GM21381 (cell line): Measurements from ENCODE around the gene BABAM1.

Source experiments
- ATAC-seq: cut with Tn5 transposase; IDR thresholded peaks from one replicate; pipeline ENCODE4 v1.9.1; 2021; ENCODE audit warnings: mild to moderate bottlenecking, moderate library complexity; ENCODE audit not compliant: unreplicated experiment

Gene BABAM1

GRCh38 chr19:17243211-17243829, 23.9 kb upstream of the BABAM1 start:
- no peak for ATAC-seq

DNA sequence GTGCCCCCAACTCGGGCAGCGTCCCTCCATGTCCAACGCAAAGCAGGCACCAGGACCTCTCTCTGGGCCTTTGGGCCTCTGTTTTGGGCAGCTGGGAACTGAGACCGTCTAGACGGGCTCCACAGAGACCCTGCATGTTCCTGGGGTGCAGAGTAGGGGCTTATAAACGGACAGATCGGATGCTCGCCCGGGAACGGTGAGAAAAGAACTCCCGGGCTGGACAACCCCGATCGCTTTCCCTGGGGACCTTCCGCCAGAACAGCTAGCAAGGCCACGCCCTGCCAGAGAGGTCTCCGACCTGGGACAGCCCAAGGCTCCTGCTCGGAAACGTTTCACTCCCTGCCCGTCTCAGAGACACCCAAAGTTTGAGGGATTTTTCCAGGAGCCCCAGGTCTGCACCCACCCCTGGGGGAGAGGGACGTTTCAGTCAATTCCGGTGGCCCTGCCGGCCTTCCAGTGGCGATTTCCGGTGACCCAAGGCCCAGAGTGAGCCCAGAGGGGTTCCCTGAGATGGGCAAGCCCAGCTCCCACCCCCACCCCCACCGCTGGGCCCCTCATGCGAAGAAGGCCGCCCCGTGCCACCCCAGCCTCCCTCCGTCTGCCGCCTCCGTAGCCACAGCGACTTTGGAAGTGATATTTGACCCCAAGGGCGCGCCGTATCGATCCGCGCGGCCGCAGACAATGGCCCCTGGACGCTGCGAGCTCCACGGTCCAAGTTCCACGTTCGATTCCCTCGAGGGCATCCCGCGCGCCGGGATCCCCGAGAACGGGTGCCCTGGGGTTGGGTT, 23.2 kb upstream of the BABAM1 start:
- ATAC-seq, result no peak

DNA sequence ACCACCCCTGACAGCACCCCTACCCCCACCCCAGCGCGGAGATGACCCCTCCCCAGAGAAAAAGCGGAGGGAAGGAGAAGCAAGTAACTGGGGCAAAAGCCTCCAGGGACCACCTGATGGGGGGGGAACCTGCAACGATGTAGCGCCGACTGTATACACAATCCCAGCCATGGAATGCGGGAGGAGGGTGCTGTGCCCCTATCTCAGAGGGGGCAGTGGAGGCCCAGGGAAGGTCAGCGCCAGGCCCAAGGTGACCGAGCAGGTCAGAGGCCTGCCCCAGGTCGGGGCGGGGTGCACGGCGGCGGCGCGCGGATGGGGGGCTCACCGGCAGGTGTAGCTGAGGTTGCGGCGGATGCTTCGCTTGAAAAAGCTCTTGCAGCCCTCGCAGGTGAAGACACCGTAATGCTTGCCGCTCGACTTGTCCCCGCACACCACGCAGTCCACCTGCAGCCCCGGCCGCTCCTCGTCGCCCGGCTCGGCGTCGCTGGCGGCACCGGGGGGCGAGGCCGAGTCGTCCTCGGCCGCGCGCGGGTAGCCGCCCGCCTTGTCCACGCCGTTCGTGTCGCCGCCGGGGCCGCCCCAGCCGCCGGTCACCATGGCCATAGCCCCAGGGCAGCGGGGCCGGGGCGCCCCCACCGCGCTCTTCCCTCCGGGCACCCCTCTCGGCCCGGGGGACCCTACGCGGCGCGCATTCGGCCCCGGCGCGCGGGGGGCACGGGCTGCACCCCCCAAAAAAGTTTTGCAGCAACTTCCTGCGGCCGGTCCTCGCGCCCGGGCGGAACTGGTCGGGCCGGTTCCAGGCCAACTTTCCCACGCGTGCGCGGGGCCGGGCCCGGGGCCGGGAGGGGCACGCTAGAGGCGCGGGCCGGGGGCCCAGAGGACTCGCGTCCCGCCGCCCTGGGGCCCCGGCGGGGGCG, 22.4 kb upstream of the BABAM1 start:
- ATAC-seq, result peak; percentile 15

- ATAC-seq, result no peak
Observed at GRCh38 chr19:17245535-17245984, 21.7 kb upstream of the BABAM1 start, which contains the start of gene NR2F6. TSS of gene NR2F6 (minus strand) at chr19:17245919. CDS start at chr19:17245220, 699 bp downstream.

GRCh38 chr19:17246681-17247425, 20.4 kb upstream of the BABAM1 start:
- no peak for ATAC-seq

DNA sequence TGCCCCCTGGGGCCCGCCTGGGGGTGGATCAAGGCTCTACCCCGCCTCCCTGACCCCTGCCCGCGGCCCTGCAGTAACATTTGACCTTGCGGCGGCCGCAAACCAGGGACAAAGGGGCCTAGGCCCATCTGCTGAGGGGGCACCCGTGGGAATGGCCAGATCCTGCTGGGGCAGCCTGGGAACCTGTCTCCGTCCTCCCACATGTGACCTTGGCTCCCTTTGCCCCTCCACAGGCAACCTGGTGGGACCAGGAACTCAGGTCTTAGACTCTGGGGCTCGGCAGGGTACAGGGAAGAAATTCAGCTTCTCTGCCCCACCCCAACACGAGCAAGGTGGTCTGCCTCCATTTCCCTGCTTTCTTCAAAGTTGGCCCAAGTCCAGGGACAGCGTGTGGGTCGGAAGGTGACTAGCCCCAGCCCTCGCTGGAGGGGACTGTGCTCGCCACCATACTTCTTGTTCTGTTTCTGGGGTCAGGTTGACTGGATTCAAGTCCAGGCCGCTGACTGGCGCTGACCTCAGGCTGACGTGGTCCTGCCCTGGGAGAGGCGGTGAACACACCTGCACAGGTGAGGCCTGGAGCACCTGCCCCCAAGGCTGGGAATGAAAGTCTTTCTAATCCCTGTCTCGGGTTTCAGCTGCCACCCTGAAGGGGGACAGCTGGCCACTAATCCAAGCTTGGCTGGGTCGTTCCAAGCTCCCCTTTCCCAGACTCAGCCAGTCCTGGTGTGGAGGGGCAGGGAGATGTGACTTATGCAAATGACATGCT, 19.0 kb upstream of the BABAM1 start:
- no peak for ATAC-seq

DNA sequence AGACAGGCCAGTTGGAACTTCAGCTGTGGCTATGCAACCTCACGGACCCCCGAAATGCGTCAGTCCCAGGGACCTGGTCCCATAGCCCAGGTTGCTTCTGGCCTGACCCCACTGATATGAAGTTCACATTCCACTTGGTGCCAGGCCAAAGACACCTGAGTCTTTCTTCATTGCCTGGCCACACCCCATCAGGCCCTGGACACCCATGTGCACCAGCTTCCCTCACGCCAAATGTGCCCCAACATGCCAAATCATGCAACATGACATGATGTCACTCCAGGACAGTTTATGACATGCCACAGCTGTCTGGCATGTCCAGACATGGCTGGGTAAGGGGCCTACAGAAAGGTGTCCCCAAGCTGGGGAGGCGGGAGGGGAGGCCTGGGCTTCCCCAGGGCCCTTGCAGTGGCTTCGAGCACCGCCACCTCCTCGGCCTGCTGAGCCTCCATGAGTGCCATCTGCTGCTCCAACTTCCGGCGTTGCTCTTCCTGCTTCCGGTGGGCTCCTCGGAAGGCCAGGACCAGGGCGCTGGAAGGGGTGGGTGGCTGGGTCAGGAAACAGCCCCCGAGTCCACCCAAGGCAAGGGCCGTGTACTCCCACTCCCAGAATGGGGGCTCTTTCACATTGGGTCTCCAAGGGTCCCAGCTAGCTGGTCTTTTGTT, 17.2 kb upstream of the BABAM1 start:
- no peak for ATAC-seq

DNA sequence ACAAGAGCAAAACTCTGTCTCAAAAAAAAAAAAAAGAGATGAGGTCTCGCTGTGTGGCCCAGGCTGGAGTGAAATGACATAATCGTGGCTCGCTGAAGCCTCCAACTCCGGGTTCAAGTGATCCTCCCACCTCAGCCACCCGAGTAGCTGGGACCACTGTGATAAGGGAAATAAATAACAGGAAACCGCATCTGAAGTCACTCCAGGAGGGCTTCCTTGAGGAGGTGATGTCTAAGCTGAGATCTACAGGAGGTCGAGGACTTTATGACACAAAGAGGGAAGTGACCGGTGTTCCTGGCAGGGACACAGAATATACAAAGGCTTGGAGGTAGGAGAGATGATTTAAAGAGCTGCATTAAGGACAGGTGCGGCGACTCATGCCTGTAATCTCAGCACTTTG, 12.6 kb upstream of the BABAM1 start:
- no peak for ATAC-seq

GRCh38 chr19:17255150-17255621, 12.1 kb upstream of the BABAM1 start:
- no peak for ATAC-seq

- no peak for ATAC-seq
Observed at GRCh38 chr19:17256130-17256529, 11.1 kb upstream of the BABAM1 start.

- no peak for ATAC-seq
Observed at GRCh38 chr19:17259118-17259780, 8.0 kb upstream of the BABAM1 start.

GRCh38 chr19:17259934-17260333, 7.3 kb upstream of the BABAM1 start:
- no peak for ATAC-seq

DNA sequence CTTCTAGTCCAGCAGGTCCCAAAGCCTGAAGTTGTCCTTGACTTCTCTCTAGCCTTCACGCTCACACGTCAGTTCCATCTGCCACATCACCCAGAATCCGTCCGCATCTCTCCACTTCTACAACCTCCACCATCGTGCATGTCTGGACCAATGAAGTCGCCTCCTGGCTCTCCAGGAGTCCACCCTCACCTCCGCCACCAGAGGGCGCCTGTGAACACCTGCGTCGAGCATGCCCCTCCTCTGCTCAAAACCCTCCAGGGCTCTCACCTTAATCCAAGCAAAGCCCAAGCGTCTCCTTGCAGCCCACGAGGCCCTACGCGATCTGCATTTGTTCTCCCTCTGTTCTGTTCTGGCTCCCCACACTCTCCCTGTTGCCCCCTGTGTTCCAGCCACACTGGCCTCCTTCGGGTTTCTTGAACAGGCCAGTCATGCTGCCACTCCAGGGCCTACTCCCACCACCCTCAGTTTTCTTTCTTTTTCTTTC, 6.4 kb upstream of the BABAM1 start:
- ATAC-seq, result peak; percentile 78

DNA sequence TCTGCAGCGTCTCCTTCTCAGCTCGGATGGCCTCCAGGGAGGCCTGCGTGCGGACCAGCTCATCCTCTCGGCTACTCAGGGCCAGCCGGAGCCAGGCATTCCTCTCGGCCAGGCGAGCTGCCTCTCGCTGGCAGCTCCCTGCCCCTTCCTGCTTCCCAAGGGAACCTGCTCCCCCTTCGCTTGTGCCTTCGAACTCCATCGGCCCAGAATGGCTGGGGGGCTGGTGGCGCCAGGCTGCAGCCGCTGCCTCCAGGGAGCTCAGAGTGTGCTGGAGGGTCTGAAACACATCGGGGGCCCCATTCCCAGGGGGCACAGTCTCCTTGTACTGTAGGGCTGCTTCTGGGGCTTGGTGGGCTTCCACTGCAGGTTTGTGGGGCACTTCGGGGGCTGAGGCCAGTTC, 4.7 kb upstream of the BABAM1 start:
- ATAC-seq, result no peak

- no peak for ATAC-seq
Observed at GRCh38 chr19:17263712-17264640, 3.3 kb upstream of the BABAM1 start.

- no peak for ATAC-seq
Observed at GRCh38 chr19:17264641-17264979, 2.6 kb upstream of the BABAM1 start, which contains the start of gene USHBP1. TSS of gene USHBP1 (minus strand) at chr19:17264745. CDS start at chr19:17264299, 446 bp downstream.

DNA sequence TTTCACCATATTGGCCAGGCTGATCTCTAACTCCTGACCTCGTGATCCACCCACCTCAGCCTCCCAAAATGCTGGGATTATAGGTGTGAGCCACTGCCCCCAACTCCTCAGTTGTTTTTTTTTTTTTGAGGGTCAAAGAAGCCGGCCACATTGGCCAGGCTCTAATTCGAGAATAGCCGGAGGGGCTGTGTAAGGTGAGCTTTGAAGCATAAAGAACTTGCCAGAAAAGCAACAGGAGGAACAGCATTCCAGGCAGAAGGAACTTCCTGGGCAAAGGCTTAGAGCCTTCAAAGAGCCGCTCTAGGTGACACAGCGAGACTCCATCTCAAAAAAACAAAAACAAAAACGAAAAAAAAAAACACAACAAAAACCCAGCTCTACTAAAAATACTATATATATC, 1.2 kb upstream of the BABAM1 start:
- no peak for ATAC-seq
